GM12878 (cell line): Measurements from ENCODE around the gene THAP11. TPM values are rescaled to one million over a fixed set of nuclear protein-coding genes. Genes with fewer than 3 reads are reported as not detected.

Experiments
- CBX5 ChIP-seq: sonication (generic); IDR thresholded peaks from 2 replicates; pipeline ENCODE4 v1.6.1; 2016; ENCODE audit warnings: low read depth, moderate library complexity, mild to moderate bottlenecking, inconsistent platforms
- EP300 ChIP-seq, 2 experiments: fragments of 150-350 bp in 1 of 2; IDR thresholded peaks; 2 replicates each; pipeline ENCODE4 v1.6.1; 2011 to 2012; ENCODE audit warnings: low read depth in 2 of 2, low read length in 2 of 2, borderline replicate concordance in 1 of 2, improper control_type of control experiment in 1 of 2, inconsistent platforms in 1 of 2; ENCODE audit not compliant: control insufficient read depth in 1 of 2
- HDAC2 ChIP-seq: fragments of 200-600 bp; sonication (generic); IDR thresholded peaks from 2 replicates; pipeline ENCODE4 v1.6.1; 2017
- IKZF1 ChIP-seq: fragments of 450-650 bp; conservative IDR thresholded peaks from 2 replicates; pipeline ENCODE4 v1.6.1; 2017; ENCODE audit warnings: antibody characterized with exemption, mild to moderate bottlenecking
- JUNB ChIP-seq: IDR thresholded peaks from 2 replicates; pipeline ENCODE4 v1.6.1; 2016; ENCODE audit warnings: antibody characterized with exemption, mild to moderate bottlenecking
- NBN ChIP-seq: fragments of 450-650 bp; IDR thresholded peaks from 2 replicates; pipeline ENCODE4 v1.6.1; 2016
- NFXL1 ChIP-seq: fragments of 450-650 bp; IDR thresholded peaks from 2 replicates; pipeline ENCODE4 v1.6.1; 2017; ENCODE audit warnings: antibody characterized with exemption, mild to moderate bottlenecking, borderline replicate concordance
- RBBP5 ChIP-seq: fragments of 200-600 bp; sonication (generic); conservative IDR thresholded peaks from 2 replicates; pipeline ENCODE4 v1.6.1; 2016
- STAT1 ChIP-seq: fragments of 450-650 bp; conservative IDR thresholded peaks from 2 replicates; pipeline ENCODE4 v1.6.1; 2014; ENCODE audit warnings: antibody characterized with exemption, mild to moderate bottlenecking
- SUPT20H ChIP-seq: IDR thresholded peaks from 2 replicates; pipeline ENCODE4 v1.6.1; 2011; ENCODE audit warnings: low read depth, mild to moderate bottlenecking, low read length, moderate library complexity, borderline replicate concordance; ENCODE audit not compliant: control insufficient read depth
- SUZ12 ChIP-seq: fragments of 200-600 bp; sonication (generic); IDR thresholded peaks from one replicate; pipeline ENCODE4 v1.6.1; 2018; ENCODE audit warnings: antibody characterized with exemption, mild to moderate bottlenecking; ENCODE audit not compliant: unreplicated experiment
- TAF1 ChIP-seq: IDR thresholded peaks from 2 replicates; pipeline ENCODE4 v1.6.1; 2011; ENCODE audit warnings: mild to moderate bottlenecking, low read depth, low read length, borderline replicate concordance
- YY1 ChIP-seq: IDR thresholded peaks from 2 replicates; pipeline ENCODE4 v1.6.1; 2011; ENCODE audit warnings: low read depth, mild to moderate bottlenecking, low read length
- ZNF217 ChIP-seq: fragments of 450-650 bp; IDR thresholded peaks from 2 replicates; pipeline ENCODE4 v1.6.1; 2017; ENCODE audit warnings: antibody characterized with exemption, mild to moderate bottlenecking
- ZNF384 ChIP-seq: IDR thresholded peaks from 2 replicates; pipeline ENCODE4 v1.6.1; 2012; ENCODE audit warnings: low read depth, mild to moderate bottlenecking, low read length, improper control_type of control experiment, borderline replicate concordance
- polyA plus RNA-seq, 11 experiments: library from polyadenylated mRNA; depleted of rRNA in 4 of 11; unstranded in 6 of 11; stranded (reverse) in 5 of 11; fragments of >200 nt; fragmentation: Nextera tagmentation in 4 of 11; fragmentation: Illumina TruSeq in 1 of 11; extraction: Ambion mirVana in 4 of 11; extraction: Trizol in 1 of 11; gene quantifications; 1 replicate in 1 of 11; 2 replicates in 10 of 11; pipeline versions ENCODE4 v1.2.1 to v1.2.3, GENCODE V29; 2011 to 2016; ENCODE audit warnings: inconsistent platforms in 2 of 11, missing spikeins in 2 of 11, low read depth in 1 of 11
- total RNA-seq, 4 experiments: library from RNA; depleted of rRNA in 3 of 4; stranded (reverse); fragments of >200 nt in 3 of 4; fragmentation: Illumina TruSeq in 1 of 4; extraction: Trizol in 1 of 4; gene quantifications; 2 replicates each; pipeline versions ENCODE4 v1.2.1 to v1.2.3, GENCODE V29; 2013 to 2021
- TF ChIP-seq, protein P1 (sequence below): IDR thresholded peaks from 2 replicates; pipeline ENCODE4 v1.6.1; 2012; ENCODE audit warnings: low read depth, low read length, improper control_type of control experiment
- TF ChIP-seq, protein P2 (sequence below): IDR thresholded peaks from 2 replicates; pipeline ENCODE4 v1.6.1; 2011; ENCODE audit warnings: borderline replicate concordance, low read depth, mild to moderate bottlenecking, moderate library complexity, low read length; ENCODE audit not compliant: insufficient read depth, poor library complexity, severe bottlenecking
- TF ChIP-seq, protein P3 (sequence below), 3 experiments: IDR thresholded peaks in 2 of 3; conservative IDR thresholded peaks in 1 of 3; 2 replicates each; pipeline ENCODE4 v1.5.1; 2011; ENCODE audit warnings: low read depth in 3 of 3, low read length in 3 of 3, mild to moderate bottlenecking in 3 of 3, control low read depth in 2 of 3, moderate library complexity in 2 of 3, inconsistent platforms in 1 of 3, mixed read lengths in 1 of 3; ENCODE audit not compliant: control insufficient read depth in 2 of 3, insufficient read depth in 1 of 3; ENCODE audit errors: extremely low read depth in 1 of 3
- TF ChIP-seq, protein P4 (sequence below): fragments of 450-650 bp; formaldehyde crosslinking; IDR thresholded peaks from 2 replicates; pipeline ENCODE4 v1.5.0; 2022; ENCODE audit warnings: mild to moderate bottlenecking, missing genetic modification characterization
- TF ChIP-seq, protein P5 (sequence below): IDR thresholded peaks from 2 replicates; pipeline ENCODE4 v1.6.1; 2011; ENCODE audit warnings: low read depth, low read length, improper control_type of control experiment, borderline replicate concordance

The THAP11 gene
- total and polyA plus RNA-seq, 10 of the 15 experiments (the other 5 are each of a cell fraction or from before 2014, with no cell fraction given), result 2.5 to 36.7 (median 21.4) TPM

DNA sequence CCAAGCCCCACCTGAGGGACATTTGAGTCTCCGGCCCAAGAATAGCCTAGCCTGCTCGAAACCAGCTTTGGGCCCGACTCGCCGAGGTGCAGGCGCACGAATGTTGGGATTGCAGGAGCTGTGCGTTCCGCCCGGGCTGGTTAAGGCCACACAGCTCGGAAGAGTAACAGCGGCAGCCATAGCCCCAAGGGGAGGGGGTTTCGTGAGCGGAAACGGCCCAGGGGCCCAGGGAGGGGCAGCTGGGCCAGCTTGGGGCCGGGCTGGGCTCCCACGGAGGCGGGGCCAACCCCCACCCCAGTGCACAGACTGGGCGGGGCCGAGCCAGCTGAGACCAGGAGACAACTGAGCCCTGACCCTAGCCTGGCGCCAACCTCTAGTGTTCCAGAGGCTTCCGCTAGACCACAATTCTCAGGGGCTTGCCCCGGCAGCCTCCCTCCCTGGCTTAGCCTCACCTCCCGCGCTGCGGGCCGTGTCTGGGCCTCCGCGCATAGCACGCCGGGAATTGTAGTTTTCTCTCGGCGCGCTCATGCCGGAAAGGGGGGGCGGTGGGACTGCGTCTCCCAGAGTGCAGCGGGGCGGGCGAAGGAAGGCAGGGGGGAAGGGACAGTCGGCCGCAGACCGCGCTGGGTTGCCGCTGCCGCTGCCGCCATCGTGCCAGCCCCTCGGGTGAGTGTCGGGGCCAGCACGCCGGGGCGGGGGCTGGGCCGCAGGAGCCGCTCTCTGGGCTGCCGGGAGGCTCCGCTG is 4.4 kb downstream of the THAP11 start, which contains the start of gene NUTF2 (continued):
- TF ChIP-seq, protein P1, sequence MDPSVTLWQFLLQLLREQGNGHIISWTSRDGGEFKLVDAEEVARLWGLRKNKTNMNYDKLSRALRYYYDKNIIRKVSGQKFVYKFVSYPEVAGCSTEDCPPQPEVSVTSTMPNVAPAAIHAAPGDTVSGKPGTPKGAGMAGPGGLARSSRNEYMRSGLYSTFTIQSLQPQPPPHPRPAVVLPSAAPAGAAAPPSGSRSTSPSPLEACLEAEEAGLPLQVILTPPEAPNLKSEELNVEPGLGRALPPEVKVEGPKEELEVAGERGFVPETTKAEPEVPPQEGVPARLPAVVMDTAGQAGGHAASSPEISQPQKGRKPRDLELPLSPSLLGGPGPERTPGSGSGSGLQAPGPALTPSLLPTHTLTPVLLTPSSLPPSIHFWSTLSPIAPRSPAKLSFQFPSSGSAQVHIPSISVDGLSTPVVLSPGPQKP, result 0 out of 2 replicates have a peak, but pooled peaks have one; percentile 47
- peak; percentile 88 for TF ChIP-seq YY1
- TF ChIP-seq SUZ12, result no peak
- TF ChIP-seq, protein P2, sequence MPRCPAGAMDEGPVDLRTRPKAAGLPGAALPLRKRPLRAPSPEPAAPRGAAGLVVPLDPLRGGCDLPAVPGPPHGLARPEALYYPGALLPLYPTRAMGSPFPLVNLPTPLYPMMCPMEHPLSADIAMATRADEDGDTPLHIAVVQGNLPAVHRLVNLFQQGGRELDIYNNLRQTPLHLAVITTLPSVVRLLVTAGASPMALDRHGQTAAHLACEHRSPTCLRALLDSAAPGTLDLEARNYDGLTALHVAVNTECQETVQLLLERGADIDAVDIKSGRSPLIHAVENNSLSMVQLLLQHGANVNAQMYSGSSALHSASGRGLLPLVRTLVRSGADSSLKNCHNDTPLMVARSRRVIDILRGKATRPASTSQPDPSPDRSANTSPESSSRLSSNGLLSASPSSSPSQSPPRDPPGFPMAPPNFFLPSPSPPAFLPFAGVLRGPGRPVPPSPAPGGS, result no peak
- no peak for TF ChIP-seq SUPT20H
- TF ChIP-seq JUNB, result no peak
- TF ChIP-seq, protein P3, sequence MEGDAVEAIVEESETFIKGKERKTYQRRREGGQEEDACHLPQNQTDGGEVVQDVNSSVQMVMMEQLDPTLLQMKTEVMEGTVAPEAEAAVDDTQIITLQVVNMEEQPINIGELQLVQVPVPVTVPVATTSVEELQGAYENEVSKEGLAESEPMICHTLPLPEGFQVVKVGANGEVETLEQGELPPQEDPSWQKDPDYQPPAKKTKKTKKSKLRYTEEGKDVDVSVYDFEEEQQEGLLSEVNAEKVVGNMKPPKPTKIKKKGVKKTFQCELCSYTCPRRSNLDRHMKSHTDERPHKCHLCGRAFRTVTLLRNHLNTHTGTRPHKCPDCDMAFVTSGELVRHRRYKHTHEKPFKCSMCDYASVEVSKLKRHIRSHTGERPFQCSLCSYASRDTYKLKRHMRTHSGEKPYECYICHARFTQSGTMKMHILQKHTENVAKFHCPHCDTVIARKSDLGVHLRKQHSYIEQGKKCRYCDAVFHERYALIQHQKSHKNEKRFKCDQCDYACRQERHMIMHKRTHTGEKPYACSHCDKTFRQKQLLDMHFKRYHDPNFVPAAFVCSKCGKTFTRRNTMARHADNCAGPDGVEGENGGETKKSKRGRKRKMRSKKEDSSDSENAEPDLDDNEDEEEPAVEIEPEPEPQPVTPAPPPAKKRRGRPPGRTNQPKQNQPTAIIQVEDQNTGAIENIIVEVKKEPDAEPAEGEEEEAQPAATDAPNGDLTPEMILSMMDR (IDR thresholded peaks at IDR 0.05 in 2 of 3, conservative IDR thresholded peaks at IDR 0.05 in 1 of 3; ENCODE audit: control insufficient read depth in 2 of 3, extremely low read depth in 1 of 3, insufficient read depth in 1 of 3, low read depth in 3 of 3, low read length in 3 of 3), result 0 out of 6 replicates have a peak, but pooled peaks of 1 of the 3 experiments have one; percentile 0
- TF ChIP-seq, protein P4, sequence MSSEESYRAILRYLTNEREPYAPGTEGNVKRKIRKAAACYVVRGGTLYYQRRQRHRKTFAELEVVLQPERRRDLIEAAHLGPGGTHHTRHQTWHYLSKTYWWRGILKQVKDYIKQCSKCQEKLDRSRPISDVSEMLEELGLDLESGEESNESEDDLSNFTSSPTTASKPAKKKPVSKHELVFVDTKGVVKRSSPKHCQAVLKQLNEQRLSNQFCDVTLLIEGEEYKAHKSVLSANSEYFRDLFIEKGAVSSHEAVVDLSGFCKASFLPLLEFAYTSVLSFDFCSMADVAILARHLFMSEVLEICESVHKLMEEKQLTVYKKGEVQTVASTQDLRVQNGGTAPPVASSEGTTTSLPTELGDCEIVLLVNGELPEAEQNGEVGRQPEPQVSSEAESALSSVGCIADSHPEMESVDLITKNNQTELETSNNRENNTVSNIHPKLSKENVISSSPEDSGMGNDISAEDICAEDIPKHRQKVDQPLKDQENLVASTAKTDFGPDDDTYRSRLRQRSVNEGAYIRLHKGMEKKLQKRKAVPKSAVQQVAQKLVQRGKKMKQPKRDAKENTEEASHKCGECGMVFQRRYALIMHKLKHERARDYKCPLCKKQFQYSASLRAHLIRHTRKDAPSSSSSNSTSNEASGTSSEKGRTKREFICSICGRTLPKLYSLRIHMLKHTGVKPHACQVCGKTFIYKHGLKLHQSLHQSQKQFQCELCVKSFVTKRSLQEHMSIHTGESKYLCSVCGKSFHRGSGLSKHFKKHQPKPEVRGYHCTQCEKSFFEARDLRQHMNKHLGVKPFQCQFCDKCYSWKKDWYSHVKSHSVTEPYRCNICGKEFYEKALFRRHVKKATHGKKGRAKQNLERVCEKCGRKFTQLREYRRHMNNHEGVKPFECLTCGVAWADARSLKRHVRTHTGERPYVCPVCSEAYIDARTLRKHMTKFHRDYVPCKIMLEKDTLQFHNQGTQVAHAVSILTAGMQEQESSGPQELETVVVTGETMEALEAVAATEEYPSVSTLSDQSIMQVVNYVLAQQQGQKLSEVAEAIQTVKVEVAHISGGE (CRISPR knock-in tag), result no peak
- TF ChIP-seq, protein P5, sequence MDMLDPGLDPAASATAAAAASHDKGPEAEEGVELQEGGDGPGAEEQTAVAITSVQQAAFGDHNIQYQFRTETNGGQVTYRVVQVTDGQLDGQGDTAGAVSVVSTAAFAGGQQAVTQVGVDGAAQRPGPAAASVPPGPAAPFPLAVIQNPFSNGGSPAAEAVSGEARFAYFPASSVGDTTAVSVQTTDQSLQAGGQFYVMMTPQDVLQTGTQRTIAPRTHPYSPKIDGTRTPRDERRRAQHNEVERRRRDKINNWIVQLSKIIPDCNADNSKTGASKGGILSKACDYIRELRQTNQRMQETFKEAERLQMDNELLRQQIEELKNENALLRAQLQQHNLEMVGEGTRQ, result no peak
- TF ChIP-seq CBX5, result no peak
- no peak for TF ChIP-seq HDAC2
- TF ChIP-seq TAF1, result peak; percentile 68; the same call in 1 of the 2 replicates
- TF ChIP-seq RBBP5, result no peak
- peak; percentile 53; the same call in 1 of the 2 replicates for TF ChIP-seq STAT1
- TF ChIP-seq ZNF384, result 0 out of 2 replicates have a peak, but pooled peaks have one; percentile 25
- peak; percentile 99 for TF ChIP-seq IKZF1
- TF ChIP-seq ZNF217, result no peak
- TF ChIP-seq NFXL1, result no peak
- TF ChIP-seq NBN, result peak; percentile 75
- peak in 1 of 2 experiments; percentile 10; a peak in 1 of 4 replicates for TF ChIP-seq EP300 (IDR thresholded peaks at IDR 0.05; ENCODE audit: borderline replicate concordance in 1 of 2, control insufficient read depth in 1 of 2, low read depth in 2 of 2, low read length in 2 of 2)
